Activated CD8-positive, alpha-beta memory T cell treated with anti-CD3 and anti-CD28 coated beads for 4 hours (primary cell): ENCODE measurements around the gene USP17L28.
A peak's percentile ranks its signal among the peaks of the same experiment; 100 is the strongest.
"Not testable (repeated sequence)": the region's sequence is repeated elsewhere in the genome, so short reads cannot be mapped to it uniquely, and the experiment has no call there.

Experiments
- DNase-seq, 2 donors: peaks; one replicate each; pipeline ENCODE4 v3.0.0-alpha.2; 2020; ENCODE audit warnings: low read depth in 2 of 2

USP17L28 gene, protein sequence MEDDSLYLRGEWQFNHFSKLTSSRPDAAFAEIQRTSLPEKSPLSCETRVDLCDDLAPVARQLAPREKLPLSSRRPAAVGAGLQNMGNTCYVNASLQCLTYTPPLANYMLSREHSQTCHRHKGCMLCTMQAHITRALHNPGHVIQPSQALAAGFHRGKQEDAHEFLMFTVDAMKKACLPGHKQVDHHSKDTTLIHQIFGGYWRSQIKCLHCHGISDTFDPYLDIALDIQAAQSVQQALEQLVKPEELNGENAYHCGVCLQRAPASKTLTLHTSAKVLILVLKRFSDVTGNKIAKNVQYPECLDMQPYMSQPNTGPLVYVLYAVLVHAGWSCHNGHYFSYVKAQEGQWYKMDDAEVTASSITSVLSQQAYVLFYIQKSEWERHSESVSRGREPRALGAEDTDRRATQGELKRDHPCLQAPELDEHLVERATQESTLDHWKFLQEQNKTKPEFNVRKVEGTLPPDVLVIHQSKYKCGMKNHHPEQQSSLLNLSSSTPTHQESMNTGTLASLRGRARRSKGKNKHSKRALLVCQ

DNA sequence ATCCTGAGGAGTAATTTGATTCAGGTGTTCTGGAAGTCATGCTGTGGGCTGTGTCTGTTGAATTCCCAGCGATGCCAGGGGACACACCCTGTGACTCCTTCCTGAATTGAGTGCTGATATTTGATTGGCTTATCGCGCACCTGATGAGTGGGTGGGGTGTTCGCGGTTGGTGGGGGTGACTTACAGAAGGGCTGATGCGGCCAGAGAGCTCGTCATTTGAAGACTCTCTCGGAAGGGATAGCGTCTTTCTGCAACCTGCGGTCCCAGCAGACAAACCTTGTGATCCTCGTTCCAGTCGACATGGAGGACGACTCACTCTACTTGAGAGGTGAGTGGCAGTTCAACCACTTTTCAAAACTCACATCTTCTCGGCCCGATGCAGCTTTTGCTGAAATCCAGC, at the start of gene USP17L28:
TSS of gene USP17L28 (plus strand) at position 301 of the 400 bp plus-strand sequence. CDS start at position 301, 0 bp downstream.
- DNase-seq: not testable (repeated sequence)

GRCh38 chr4:9324191-9324590, 24.5 kb upstream of the USP17L28 start:
- DNase-seq: not testable (repeated sequence)

DNA sequence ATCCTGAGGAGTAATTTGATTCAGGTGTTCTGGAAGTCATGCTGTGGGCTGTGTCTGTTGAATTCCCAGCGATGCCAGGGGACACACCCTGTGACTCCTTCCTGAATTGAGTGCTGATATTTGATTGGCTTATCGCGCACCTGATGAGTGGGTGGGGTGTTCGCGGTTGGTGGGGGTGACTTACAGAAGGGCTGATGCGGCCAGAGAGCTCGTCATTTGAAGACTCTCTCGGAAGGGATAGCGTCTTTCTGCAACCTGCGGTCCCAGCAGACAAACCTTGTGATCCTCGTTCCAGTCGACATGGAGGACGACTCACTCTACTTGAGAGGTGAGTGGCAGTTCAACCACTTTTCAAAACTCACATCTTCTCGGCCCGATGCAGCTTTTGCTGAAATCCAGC, 23.8 kb upstream of the USP17L28 start, which contains the start of gene USP17L24:
TSS of gene USP17L24 (plus strand) at position 301 of the 400 bp plus-strand sequence. CDS start at position 301, 0 bp downstream.
- DNase-seq: not testable (repeated sequence)

DNA sequence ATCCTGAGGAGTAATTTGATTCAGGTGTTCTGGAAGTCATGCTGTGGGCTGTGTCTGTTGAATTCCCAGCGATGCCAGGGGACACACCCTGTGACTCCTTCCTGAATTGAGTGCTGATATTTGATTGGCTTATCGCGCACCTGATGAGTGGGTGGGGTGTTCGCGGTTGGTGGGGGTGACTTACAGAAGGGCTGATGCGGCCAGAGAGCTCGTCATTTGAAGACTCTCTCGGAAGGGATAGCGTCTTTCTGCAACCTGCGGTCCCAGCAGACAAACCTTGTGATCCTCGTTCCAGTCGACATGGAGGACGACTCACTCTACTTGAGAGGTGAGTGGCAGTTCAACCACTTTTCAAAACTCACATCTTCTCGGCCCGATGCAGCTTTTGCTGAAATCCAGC, 19.1 kb upstream of the USP17L28 start, which contains the start of gene USP17L25:
TSS of gene USP17L25 (plus strand) at position 301 of the 400 bp plus-strand sequence. CDS start at position 301, 0 bp downstream.
- not testable (repeated sequence) for DNase-seq

GRCh38 chr4:9334358-9334757, 14.3 kb upstream of the USP17L28 start, which contains the start of gene USP17L26:
Gene USP17L26, plus strand, starts transcription at chr4:9334658. Its CDS starts 0 bp downstream, at chr4:9334658.
- DNase-seq: not testable (repeated sequence)

DNA sequence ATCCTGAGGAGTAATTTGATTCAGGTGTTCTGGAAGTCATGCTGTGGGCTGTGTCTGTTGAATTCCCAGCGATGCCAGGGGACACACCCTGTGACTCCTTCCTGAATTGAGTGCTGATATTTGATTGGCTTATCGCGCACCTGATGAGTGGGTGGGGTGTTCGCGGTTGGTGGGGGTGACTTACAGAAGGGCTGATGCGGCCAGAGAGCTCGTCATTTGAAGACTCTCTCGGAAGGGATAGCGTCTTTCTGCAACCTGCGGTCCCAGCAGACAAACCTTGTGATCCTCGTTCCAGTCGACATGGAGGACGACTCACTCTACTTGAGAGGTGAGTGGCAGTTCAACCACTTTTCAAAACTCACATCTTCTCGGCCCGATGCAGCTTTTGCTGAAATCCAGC, 9.6 kb upstream of the USP17L28 start, which contains the start of gene USP17L5:
TSS of gene USP17L5 (plus strand) at position 301 of the 400 bp plus-strand sequence. CDS start at position 301, 0 bp downstream.
- not testable (repeated sequence) for DNase-seq

DNA sequence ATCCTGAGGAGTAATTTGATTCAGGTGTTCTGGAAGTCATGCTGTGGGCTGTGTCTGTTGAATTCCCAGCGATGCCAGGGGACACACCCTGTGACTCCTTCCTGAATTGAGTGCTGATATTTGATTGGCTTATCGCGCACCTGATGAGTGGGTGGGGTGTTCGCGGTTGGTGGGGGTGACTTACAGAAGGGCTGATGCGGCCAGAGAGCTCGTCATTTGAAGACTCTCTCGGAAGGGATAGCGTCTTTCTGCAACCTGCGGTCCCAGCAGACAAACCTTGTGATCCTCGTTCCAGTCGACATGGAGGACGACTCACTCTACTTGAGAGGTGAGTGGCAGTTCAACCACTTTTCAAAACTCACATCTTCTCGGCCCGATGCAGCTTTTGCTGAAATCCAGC, 4.8 kb upstream of the USP17L28 start, which contains the start of gene USP17L27:
TSS of gene USP17L27 (plus strand) at position 301 of the 400 bp plus-strand sequence. CDS start at position 301, 0 bp downstream.
- DNase-seq: not testable (repeated sequence)

- not testable (repeated sequence) for DNase-seq
Observed at GRCh38 chr4:9350866-9351265, 2.2 kb downstream of the USP17L28 start.

GRCh38 chr4:9353338-9353737, 4.6 kb downstream of the USP17L28 start, which contains the start of gene USP17L29:
Gene USP17L29, plus strand, starts transcription at chr4:9353638. Its CDS starts 0 bp downstream, at chr4:9353638.
- DNase-seq: not testable (repeated sequence)

DNA sequence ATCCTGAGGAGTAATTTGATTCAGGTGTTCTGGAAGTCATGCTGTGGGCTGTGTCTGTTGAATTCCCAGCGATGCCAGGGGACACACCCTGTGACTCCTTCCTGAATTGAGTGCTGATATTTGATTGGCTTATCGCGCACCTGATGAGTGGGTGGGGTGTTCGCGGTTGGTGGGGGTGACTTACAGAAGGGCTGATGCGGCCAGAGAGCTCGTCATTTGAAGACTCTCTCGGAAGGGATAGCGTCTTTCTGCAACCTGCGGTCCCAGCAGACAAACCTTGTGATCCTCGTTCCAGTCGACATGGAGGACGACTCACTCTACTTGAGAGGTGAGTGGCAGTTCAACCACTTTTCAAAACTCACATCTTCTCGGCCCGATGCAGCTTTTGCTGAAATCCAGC, 14.1 kb downstream of the USP17L28 start, which contains the start of gene USP17L30:
TSS of gene USP17L30 (plus strand) at position 301 of the 400 bp plus-strand sequence. CDS start at position 301, 0 bp downstream.
- DNase-seq: not testable (repeated sequence)

- DNase-seq: not testable (repeated sequence)
Observed at GRCh38 chr4:9379881-9380280, 31.2 kb downstream of the USP17L28 start.

DNA sequence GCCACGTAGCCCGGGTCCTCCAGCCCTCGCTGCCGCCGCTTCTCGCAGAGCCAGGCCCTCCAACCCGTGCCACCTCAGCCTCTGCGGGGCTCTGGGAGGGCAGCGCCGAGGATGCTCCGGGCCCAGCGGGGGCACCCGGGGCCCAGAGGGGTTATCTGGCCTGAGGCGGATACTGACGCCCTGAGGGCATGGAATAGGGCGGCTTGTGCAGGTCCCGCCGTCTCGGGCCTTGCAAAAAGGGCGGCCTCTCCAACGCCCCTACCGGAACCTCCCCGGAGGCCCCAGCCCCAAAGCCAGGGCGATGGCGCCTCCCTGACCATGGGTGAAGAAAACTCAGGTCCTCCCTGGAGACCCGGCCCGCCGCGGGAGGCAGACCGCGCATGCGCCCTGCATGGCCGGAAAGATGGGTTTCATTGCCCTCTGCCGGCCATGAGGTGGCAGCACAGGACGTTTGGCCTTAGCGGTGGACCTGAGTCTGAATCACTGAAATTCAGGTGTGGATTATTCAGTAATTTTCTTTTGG, 32.4 kb downstream of the USP17L28 start:
- DNase-seq: peak in 1 of 2 donors; percentile 32

GRCh38 chr4:9384126-9384525, 35.4 kb downstream of the USP17L28 start:
- DNase-seq: no peak

DNA sequence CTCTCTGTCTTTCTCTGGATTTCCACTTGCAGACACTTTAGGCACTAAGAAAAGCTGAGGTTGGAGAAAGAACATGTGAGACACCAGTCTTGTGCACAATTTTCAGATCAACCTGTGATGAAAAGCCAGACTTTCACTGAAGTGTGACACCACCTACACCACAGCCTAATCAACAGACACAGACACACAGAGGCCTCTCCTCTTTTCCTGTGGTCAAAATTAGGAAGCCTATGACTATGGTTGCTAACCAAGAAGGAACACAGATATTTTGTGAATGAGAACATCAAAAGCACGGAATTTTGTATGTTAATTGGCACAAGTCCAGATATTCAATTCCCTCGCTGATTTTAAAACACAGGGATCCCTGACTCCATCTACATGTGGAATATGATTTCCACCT, 40.3 kb downstream of the USP17L28 start:
- DNase-seq: not testable (repeated sequence)
